Measurements from ENCODE around the gene ZNF317. TPM values are rescaled to one million over a fixed set of nuclear protein-coding genes. Genes with fewer than 3 reads are reported as not detected.

ZNF317 gene
- 19.6 and 23.0 TPM in 2 replicates for total RNA-seq (ENCODE audit: low replicate concordance)

DNA sequence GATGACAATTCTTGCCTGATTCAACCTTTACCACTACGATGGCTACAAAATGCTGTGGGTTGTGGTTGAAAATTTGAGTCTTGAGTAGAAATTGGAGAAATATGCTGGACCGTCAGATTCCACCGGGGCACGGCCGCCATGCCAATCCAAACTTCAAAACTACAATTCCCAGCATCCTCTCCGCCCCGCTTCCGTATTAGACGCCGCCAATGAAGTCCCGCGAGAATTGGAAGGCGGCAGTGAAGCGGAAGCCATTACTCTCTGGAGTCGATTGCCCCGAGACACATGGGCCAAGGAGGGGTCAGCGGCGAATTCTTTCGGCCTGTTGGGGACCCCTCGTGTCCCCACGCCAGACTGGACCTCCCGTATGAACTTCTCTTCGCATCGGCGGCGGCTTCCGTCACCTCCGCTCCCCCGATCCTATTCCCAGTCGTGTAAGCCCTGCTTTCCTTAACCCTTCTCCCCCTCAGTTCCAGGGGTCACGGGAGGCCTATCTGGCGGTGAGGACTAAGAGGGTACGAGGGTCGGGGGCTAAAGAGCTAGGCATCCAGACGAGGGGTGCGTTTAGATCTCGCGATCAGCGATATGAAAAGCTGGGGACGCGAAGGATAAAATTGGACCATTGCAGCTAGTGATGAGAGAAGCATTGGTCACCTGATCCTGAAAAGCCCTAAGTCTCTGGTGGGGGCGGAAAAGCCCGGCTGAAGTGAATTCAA is at the start of gene ZNF317:
Gene ZNF317, plus strand, starts transcription at position 239 of the 716 bp plus-strand sequence. CDS start 15,620 bp downstream, outside the sequence.
- Mint-ChIP-seq H3K36me3 (peaks cover 34% of the 10 kb centered on the region), H3K4me1 (no peaks in the 10 kb centered on the region), H3K4me3 (peak within 1 kb of the TSS; percentile 100), H3K9me3 (peaks cover 53% of the 10 kb centered on the region), H3K27ac (peak within 1 kb of the TSS; percentile 99), H3K27me3 (ENCODE audit: insufficient read depth, low read depth) (peaks cover 8% of the 10 kb centered on the region)
- Histone ChIP-seq H3K9me3 (ENCODE audit: low read depth) (peaks cover 25% of the 10 kb centered on the region), H2AFZ (replicated peaks) (peak within 1 kb of the TSS; percentile 99), H3K36me3 (peaks cover 25% of the 10 kb centered on the region), H3K27ac (no peak within 1 kb of the TSS), H3K4me3 (peak within 1 kb of the TSS; percentile 79), H3K4me2 (peak within 1 kb of the TSS; percentile 82), H3K27me3 (no peaks in the 10 kb centered on the region), H3K79me2 (ENCODE audit: low read depth) (peaks cover 51% of the 10 kb centered on the region), H3K4me1 (no peaks in the 10 kb centered on the region), H3F3A (ENCODE audit: low read depth) (peaks cover 8% of the 10 kb centered on the region), H3K9ac (peak within 1 kb of the TSS; percentile 89), H4K20me1 (ENCODE audit: low read depth) (no peaks in the 10 kb centered on the region)
- TF ChIP-seq EZH2phosphoT487 (IDR thresholded peaks at IDR 0.05) (no peak), EZH2 (IDR thresholded peaks at IDR 0.05) (no peak)
- TF ChIP-seq, protein P1, sequence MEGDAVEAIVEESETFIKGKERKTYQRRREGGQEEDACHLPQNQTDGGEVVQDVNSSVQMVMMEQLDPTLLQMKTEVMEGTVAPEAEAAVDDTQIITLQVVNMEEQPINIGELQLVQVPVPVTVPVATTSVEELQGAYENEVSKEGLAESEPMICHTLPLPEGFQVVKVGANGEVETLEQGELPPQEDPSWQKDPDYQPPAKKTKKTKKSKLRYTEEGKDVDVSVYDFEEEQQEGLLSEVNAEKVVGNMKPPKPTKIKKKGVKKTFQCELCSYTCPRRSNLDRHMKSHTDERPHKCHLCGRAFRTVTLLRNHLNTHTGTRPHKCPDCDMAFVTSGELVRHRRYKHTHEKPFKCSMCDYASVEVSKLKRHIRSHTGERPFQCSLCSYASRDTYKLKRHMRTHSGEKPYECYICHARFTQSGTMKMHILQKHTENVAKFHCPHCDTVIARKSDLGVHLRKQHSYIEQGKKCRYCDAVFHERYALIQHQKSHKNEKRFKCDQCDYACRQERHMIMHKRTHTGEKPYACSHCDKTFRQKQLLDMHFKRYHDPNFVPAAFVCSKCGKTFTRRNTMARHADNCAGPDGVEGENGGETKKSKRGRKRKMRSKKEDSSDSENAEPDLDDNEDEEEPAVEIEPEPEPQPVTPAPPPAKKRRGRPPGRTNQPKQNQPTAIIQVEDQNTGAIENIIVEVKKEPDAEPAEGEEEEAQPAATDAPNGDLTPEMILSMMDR (IDR thresholded peaks at IDR 0.05), result no peak
- DNase-seq (ENCODE audit: low spot score), result peak; percentile 97

DNA sequence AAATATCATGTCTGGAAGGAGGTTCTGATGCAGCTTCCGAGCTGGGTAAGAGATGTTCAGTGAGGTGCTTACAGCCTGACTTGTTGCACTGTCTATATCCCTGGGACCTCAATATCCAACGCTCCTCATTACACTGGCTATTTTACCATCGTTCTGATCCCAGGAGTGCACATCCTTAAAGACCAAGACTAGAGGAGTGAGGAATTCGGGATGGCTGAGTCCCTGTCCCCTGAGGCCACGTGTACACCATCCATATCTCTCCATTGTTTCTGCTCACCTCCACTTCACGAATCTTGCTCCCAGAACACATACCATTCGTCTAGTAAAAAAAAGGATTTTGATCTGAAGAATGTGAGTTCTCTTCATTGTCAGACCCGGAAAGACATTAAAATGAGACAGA is 32.8 kb upstream of the ZNF317 start, which contains the start of gene OR7G2:
Gene OR7G2, minus strand, starts transcription at position 101 of the 400 bp plus-strand sequence. CDS start 4,232 bp downstream, outside the sequence.
- no peaks in the 10 kb centered on the region for H3K36me3 ChIP-seq
- no peak for DNase-seq (ENCODE audit: low spot score)
- H3K27ac Mint-ChIP-seq, result no peak within 1 kb of the TSS
- H3K79me2 ChIP-seq (ENCODE audit: low read depth), result no peaks in the 10 kb centered on the region
- no peak within 1 kb of the TSS for H3K9ac ChIP-seq
- no peaks in the 10 kb centered on the region for H3K4me1 ChIP-seq
- no peaks in the 10 kb centered on the region for H3F3A ChIP-seq (ENCODE audit: low read depth)
- no peaks in the 10 kb centered on the region for H4K20me1 ChIP-seq (ENCODE audit: low read depth)
- H3K4me2 ChIP-seq, result no peak within 1 kb of the TSS
- H3K27ac ChIP-seq, result no peak within 1 kb of the TSS
- TF ChIP-seq EZH2phosphoT487 (IDR thresholded peaks at IDR 0.05) (no peak), EZH2 (IDR thresholded peaks at IDR 0.05) (no peak)
- TF ChIP-seq, protein P1 (IDR thresholded peaks at IDR 0.05), result no peak
- H3K4me1 Mint-ChIP-seq, result no peaks in the 10 kb centered on the region
- no peaks in the 10 kb centered on the region for H3K36me3 Mint-ChIP-seq
- no peaks in the 10 kb centered on the region for H3K27me3 ChIP-seq
- H3K9me3 Mint-ChIP-seq, result peaks cover 19% of the 10 kb centered on the region
- H2AFZ ChIP-seq (replicated peaks), result no peak within 1 kb of the TSS
- H3K4me3 Mint-ChIP-seq, result no peak within 1 kb of the TSS
- H3K9me3 ChIP-seq (ENCODE audit: low read depth), result no peaks in the 10 kb centered on the region
- peaks cover 5% of the 10 kb centered on the region for H3K27me3 Mint-ChIP-seq (ENCODE audit: insufficient read depth, low read depth)
- no peak within 1 kb of the TSS for H3K4me3 ChIP-seq

DNA sequence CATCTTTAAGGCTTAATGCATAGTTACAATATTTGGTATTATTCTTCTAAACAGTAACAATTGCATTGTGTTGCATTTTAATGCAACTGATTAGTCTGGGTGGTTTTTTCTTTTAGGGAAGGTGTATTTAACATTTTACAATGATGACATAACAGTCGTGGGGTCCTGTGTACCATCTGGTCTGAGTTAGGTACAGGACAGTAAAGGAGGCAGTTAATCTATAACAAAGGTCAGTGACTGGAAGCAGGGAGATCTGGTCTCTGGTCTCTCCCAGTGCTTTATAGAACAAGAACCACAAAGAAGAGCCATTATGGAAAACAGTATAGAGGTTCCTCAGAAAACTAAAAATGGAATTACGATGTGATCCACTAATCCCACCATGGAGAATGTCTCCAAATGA is 30.2 kb upstream of the ZNF317 start:
- no peak overlapping the region for H3K27ac ChIP-seq
- no peaks in the 10 kb centered on the region for H3K4me1 Mint-ChIP-seq
- H3K36me3 ChIP-seq, result no peaks in the 10 kb centered on the region
- no peaks in the 10 kb centered on the region for H3K27me3 ChIP-seq
- H3K4me2 ChIP-seq, result no peak overlapping the region
- no peak overlapping the region for H3K27ac Mint-ChIP-seq
- no peak overlapping the region for H2AFZ ChIP-seq (replicated peaks)
- H3K4me1 ChIP-seq, result no peaks in the 10 kb centered on the region
- H3K27me3 Mint-ChIP-seq (ENCODE audit: insufficient read depth, low read depth), result peaks cover 5% of the 10 kb centered on the region
- no peaks in the 10 kb centered on the region for H3K9me3 ChIP-seq (ENCODE audit: low read depth)
- peaks cover 19% of the 10 kb centered on the region for H3K9me3 Mint-ChIP-seq
- no peaks in the 10 kb centered on the region for H3K79me2 ChIP-seq (ENCODE audit: low read depth)
- TF ChIP-seq EZH2phosphoT487 (IDR thresholded peaks at IDR 0.05), result no peak
- TF ChIP-seq, protein P1 (IDR thresholded peaks at IDR 0.05), result no peak
- DNase-seq (ENCODE audit: low spot score), result no peak
- no peak overlapping the region for H3K9ac ChIP-seq
- H4K20me1 ChIP-seq (ENCODE audit: low read depth), result no peaks in the 10 kb centered on the region
- H3F3A ChIP-seq (ENCODE audit: low read depth), result no peaks in the 10 kb centered on the region
- H3K4me3 ChIP-seq, result no peak overlapping the region
- no peak overlapping the region for H3K4me3 Mint-ChIP-seq
- no peaks in the 10 kb centered on the region for H3K36me3 Mint-ChIP-seq

All from neural progenitor cell (in vitro differentiated cells).